HEK293 (cell line): ENCODE measurements around the gene FADS6.

Experiments
- ATF2 ChIP-seq: fragments of 450-650 bp; formaldehyde crosslinking; IDR thresholded peaks from 2 replicates; pipeline ENCODE4 v1.5.1; 2016; ENCODE audit warnings: missing biosample characterization, missing genetic modification characterization, low read depth
- CTCF ChIP-seq: fragments of 450-650 bp; formaldehyde crosslinking; IDR thresholded peaks from 2 replicates; pipeline ENCODE4 v1.5.1; 2016; ENCODE audit warnings: missing biosample characterization, missing genetic modification characterization
- REST ChIP-seq: fragments of 450-650 bp; formaldehyde crosslinking; IDR thresholded peaks from 2 replicates; pipeline ENCODE4 v1.5.1; 2016; ENCODE audit warnings: missing biosample characterization, missing genetic modification characterization
- TCF7L2 ChIP-seq: IDR thresholded peaks from 2 replicates; pipeline ENCODE4 v1.6.1; 2011; ENCODE audit warnings: low read depth, mild to moderate bottlenecking, inconsistent platforms, low read length, moderate library complexity, borderline replicate concordance
- ZBTB8A ChIP-seq: fragments of 450-650 bp; formaldehyde crosslinking; IDR thresholded peaks from 2 replicates; pipeline ENCODE4 v1.5.1; 2016; ENCODE audit warnings: missing biosample characterization, missing genetic modification characterization
- ZNF239 ChIP-seq: fragments of 450-650 bp; formaldehyde crosslinking; IDR thresholded peaks from 2 replicates; pipeline ENCODE4 v1.5.1; 2016; ENCODE audit warnings: missing biosample characterization, missing genetic modification characterization
- ZNF768 ChIP-seq: fragments of 450-650 bp; formaldehyde crosslinking; IDR thresholded peaks from 2 replicates; pipeline ENCODE4 v1.5.1; 2018; ENCODE audit warnings: missing biosample characterization, mild to moderate bottlenecking, missing genetic modification characterization

GRCh38 chr17:74907012-74907411, 13.6 kb upstream of the FADS6 start:
- TF ChIP-seq TCF7L2 (no peak), REST (tag by site-specific recombination) (no peak), CTCF (tag by site-specific recombination) (no peak), ZNF239 (no peak), ATF2 (tag by site-specific recombination) (no peak), ZNF768 (tag by site-specific recombination) (no peak), ZBTB8A (tag by site-specific recombination) (no peak)
